Stimulated activated CD4-positive, alpha-beta T cell treated with anti-CD3 and anti-CD28 coated beads, Interleukin-2, amount 100 ng/mL, for 48 hours (primary cell): Measurements from ENCODE around the gene OR51B4.
"Not testable (repeated sequence)": the region's sequence is repeated elsewhere in the genome, so short reads cannot be mapped to it uniquely, and the experiment has no call there.

Experiments
- DNase-seq, 2 donors: peaks; one replicate each; pipeline ENCODE4 v3.0.0-alpha.2; 2020

The OR51B4 gene

GRCh38 chr11:5301846-5302245 is at the start of gene OR51B4:
Gene OR51B4 (minus strand): TSS chr11:5301946. CDS start chr11:5301946, 0 bp downstream.
- DNase-seq, result no peak

DNA sequence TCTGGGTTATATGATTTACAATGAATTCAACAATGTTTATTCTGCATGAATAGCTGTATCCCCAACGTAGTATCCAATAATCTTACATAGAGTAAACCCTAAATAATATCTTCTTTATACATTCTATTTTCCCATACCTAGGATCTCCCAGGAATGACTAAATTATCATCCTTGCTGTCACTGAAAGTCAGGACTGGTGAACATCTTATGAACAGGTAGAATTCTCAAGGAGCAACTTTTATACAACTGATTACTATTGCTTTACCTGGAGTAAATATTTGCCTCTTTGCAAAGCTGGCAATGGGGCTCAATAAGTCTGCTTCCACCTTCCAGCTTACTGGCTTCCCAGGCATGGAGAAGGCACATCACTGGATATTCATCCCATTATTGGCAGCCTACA is 49.5 kb upstream of the OR51B4 start, which contains the start of gene OR51B6:
TSS of gene OR51B6 (plus strand) at position 301 of the 400 bp plus-strand sequence. CDS start at position 301, 0 bp downstream.
- DNase-seq, result no peak

DNA sequence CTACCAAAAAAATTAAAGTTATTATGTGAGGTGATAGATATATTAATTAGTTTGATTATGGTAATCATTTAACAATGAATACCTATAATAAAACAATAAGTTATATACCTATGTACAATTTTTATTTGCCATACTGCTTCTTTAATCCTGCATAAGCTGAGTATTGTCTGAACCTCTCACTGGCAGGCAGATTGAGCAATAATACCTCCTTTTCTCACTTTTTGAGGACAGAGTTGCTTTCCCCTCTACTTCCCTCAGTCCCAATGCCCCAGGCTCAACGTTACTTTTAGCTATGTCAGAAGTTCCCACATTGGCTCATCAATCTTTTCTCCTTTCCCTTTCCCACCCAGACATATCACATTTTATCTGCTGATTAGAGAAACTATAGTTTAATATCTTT is 47.8 kb upstream of the OR51B4 start:
- no peak for DNase-seq

DNA sequence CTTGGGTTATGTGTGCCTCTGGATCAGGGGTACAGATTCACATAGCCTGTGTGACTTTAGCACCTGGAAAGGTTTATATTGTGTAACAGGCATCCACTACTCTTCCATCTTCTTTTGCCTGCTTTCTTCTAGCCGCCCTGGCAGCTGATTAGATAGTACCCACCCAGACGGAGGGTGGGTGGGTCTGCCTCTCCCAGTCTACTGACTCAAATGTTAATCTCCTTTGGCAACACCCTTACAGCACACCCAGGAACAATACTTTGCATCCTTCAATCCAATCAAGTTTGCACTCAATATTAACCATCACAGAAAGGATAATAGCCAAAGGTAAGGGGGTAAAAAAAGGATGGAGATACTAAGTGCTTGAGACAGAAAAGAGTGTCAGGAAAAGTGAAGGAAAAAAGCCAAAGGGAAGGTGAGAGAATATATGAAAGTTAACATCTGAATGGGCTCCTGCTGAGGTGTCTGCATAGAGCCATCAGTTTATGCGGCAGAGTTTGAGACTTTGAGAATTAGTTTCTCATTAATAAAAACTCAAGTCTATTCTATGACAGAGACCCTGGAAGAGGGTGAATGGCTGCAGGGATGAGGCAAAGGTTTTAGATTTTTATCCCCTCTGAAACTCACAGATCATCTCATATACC is 46.9 kb upstream of the OR51B4 start:
- no peak for DNase-seq

- DNase-seq, result no peak
Observed at GRCh38 chr11:5345831-5346230, 44.1 kb upstream of the OR51B4 start.

GRCh38 chr11:5343474-5344335 is 42.0 kb upstream of the OR51B4 start, which contains the start of gene OR51B5:
Gene OR51B5 (minus strand): TSS chr11:5343524. CDS start chr11:5343524, 0 bp downstream.
- no peak for DNase-seq

DNA sequence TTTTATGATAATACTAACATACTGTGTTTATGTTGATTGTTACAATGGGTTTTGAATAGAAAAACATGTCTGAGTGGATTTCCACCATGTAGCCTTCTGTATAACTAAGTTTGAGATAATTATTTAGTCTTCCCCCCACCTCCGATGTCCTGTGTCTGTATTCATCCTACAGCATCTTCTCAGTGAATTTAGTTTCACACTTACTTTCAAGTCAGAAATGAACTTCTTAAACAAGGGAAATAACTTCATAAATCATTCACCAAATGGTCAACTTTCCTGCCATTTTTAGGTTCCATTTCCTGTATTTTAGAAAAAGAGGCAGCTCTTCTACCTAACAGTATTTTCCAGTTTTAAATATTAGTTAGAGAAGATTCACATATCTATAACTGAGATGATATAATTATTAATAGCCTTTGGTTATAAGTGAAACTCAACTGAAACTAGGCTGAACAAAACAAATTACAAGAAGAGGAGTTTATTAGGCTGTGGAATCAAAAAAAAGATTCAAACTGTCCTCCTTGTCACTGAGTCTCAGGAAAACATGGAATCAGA is 38.1 kb upstream of the OR51B4 start:
- no peak for DNase-seq

GRCh38 chr11:5337253-5337652 is 35.5 kb upstream of the OR51B4 start:
- DNase-seq, result not testable (repeated sequence)

DNA sequence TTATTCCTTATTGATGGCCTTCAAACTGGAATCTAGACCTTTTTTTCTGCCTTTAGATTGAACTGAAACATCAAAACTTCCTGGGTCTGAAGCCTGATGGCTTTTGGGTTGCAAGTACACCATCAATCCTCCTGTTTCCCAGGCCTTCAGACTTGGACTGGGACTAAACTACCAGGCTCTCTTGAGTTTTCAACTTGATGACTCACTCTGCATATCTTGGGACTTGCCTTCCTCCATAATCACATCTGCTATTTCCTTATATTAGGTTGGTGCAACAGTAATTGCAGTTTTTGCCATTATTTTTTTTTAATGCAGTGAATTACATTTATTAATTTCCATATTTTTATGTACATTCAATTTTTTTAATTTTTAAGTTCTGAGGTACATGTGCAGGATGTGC is 34.6 kb upstream of the OR51B4 start:
- DNase-seq, result no peak

GRCh38 chr11:5335170-5335569 is 33.4 kb upstream of the OR51B4 start:
- DNase-seq, result no peak

DNA sequence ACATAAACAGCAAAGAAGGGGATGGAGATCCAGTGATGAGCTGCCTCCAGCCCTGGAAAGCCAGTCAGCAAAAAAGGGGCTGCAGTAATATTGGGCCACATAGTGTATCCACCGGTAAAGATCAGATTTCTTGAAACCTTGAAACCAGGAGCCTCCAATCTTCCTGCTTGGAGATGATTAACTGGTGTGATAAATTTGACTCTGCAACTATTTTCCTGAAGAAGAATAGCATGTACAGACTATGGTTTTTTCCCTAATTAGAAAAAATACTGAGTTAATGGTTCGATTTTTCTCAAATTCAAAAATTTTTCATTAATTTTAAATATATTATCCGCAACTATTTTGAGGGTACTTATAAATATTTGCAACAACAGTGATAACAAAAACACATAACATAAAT is 22.5 kb upstream of the OR51B4 start, which contains the start of gene OR51B2:
TSS of gene OR51B2 (minus strand) at position 101 of the 400 bp plus-strand sequence. CDS start at position 101, 0 bp downstream.
- DNase-seq, result no peak

DNA sequence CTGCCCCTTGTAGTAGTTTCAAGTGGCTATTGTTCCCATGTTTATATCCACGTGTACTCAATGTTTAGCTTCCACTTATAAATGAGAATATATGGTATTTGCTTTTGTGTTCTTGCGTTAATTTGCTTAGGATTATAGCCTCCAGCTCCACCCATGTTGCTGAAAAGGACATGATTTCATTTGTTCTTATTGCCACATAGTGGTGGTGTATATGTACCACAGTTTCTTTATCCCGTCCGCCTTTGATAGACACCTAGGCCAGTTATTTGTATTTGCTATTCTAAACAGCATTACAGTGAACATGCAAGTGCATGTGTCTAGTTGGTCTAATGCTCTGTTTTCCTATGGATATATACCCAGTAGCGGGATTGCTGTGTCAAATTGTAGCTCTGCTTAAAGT is 15.5 kb upstream of the OR51B4 start:
- no peak for DNase-seq

DNA sequence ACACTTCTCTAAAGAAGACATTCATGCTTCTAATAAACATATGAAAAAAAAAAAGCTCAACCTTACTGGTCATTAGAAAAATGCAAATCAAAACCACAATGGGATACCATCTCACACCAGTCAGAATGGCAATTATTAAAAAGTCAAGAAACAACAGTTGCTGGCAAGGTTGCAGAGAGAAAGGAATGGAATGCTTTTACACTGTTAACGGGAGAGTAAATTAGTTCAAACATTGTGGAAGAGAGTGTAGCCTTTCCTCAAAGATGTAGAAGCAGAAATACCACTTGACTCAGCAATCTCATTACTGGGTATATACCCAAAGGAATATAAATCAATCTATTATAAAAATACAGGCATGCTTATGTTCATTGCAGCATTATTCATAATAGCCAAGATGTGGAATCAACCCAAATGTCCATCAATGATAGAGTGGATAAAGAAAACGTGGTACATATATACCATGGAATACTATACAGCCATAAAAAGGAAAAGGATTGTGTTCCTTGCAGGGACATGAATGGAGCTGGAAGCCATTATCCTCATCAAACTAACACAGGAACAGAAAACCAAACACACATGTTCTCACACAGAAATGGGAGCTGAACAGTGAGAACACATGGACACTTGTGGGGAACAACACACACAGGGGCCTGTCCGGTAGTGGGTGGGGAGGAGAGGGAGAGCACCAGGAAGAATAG is 11.7 kb upstream of the OR51B4 start:
- DNase-seq, result not testable (repeated sequence)

DNA sequence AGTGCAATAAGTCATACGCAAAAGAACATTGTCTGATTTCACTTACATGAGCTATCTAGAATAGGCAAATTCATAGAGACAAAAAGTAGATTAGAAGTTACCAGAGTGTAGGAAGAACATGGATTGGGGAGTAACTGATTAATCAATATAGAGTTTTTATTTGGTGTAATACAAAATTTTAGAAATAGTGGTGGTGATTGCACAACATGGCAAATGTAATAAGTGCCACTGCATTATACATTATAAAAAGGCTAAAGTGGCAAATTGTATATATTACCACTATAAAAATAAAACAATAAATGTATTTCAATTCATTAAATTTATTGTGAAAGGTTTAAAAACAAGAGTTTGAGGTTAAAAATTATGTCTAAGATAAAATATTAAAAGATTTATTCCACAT is 8.7 kb upstream of the OR51B4 start:
- no peak for DNase-seq

DNA sequence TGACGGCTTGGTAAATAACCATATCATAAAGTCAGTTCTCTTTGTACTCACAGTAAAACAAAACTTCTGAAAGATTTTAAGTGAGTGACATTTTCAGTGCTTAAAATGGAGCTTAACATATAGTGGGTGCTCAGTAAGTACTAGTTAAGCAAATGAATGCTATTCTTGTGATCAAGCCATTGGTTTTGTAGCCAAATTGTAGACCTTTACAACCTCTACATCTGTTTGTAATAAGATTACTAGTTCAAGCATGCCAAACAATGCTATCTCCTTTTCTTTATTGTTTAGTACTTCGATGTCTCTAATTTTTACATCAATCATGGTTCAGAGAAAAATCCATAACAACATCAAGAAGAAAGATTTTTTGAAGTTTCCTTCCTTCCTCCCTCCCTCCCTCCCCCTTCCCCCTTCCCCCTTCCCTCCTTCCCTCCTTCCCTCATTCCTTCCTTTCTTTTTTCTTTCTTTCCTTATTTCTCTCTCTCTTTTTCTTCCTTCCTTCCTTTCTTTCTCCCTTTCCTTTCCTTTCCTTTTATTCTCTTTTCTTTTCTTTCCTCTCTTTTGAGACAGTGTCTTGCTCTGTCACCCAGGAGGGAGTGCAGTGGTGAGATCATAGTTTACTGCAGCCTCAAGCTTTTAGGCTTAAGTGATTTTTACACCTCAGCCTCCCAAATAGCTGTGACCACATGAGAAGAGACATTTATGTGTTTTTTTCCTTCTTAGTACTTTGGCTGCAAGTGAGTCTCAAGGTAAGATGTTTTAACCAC is 5.7 kb upstream of the OR51B4 start:
- no peak for DNase-seq

GRCh38 chr11:5304046-5304445 is 2.3 kb upstream of the OR51B4 start:
- no peak for DNase-seq

GRCh38 chr11:5303626-5304025 is 1.9 kb upstream of the OR51B4 start:
- no peak for DNase-seq

DNA sequence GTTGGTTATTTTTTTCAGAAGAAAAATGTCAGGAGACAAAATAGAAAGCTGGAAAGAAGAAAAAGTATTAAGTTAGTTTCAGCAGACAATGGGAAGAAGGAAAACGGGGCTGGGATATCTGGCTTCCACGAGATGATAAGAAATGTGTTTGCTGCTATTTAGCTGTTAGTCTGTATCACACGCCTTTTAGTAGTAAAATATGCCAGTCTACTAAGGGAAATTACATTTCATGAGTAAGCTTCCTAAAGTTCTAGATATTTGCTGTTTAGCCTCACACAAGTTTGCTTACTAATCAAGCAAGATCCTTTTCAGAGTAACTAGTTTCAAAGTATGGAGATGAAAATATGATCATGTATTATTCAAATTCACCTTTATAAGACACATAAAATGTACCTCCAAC is 1.5 kb downstream of the OR51B4 start:
- no peak for DNase-seq

GRCh38 chr11:5298451-5298850 is 3.3 kb downstream of the OR51B4 start:
- no peak for DNase-seq

- no peak for DNase-seq
Observed at GRCh38 chr11:5297721-5298323, 3.9 kb downstream of the OR51B4 start.

DNA sequence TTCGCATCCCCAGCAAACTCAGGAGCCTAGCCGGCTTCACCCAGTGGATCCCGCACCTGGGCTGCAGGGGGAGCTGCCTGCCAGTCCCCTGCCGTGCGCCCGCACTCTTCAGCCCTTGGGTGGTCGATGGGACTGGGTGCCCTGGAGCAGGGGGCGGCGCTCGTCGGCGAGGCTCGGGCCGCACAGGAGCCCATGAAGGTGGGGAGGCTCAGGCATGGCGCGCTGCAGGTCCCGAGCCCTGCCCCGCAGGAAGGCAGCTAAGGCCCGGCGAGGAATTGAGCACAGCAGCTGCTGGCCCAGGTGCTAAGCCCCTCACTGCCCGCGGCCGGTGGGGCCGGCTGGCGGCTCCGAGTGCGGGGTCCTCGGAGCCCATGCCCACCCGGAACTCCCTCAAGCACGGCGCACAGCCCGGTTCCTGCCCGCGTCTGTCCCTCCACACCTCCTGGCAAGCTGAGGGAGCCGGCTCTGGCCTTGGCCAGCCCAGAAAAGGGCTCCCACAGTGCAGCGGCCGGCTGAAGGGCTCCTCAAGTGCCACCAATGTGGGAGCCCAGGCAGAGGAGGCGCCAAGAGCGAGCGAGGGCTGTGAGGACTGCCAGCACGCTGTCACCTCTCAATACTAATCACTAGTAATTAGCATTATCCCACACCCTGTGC is 7.3 kb downstream of the OR51B4 start:
- not testable (repeated sequence) for DNase-seq
